ENCODE results near the gene INPP5B.
A peak's percentile ranks its signal among the peaks of the same experiment; 100 is the strongest.

The INPP5B gene

GRCh38 chr1:37866491-37866890 is 80.4 kb downstream of the INPP5B start:
- no peak for DNase-seq

- DNase-seq: peak in 1 of 5 donors; percentile 33
Measured at GRCh38 chr1:37865348-37866120, 81.3 kb downstream of the INPP5B start.

GRCh38 chr1:37862330-37862729 is 84.5 kb downstream of the INPP5B start:
- DNase-seq: peak in 1 of 5 donors; percentile 52

GRCh38 chr1:37861151-37861550 is 85.7 kb downstream of the INPP5B start:
- no peak for DNase-seq

- no peak for DNase-seq
Measured at GRCh38 chr1:37860346-37860666, 86.5 kb downstream of the INPP5B start.

GRCh38 chr1:37859507-37860345 is 87.1 kb downstream of the INPP5B start, which contains the start of gene MTF1:
Gene MTF1 (minus strand): TSS chr1:37859592. CDS start chr1:37857658, 1,934 bp downstream.
- DNase-seq: peak; percentile 93 to 97 (median 96)

GRCh38 chr1:37858931-37859506 is 87.8 kb downstream of the INPP5B start:
- peak in 1 of 5 donors; percentile 2 for DNase-seq

GRCh38 chr1:37854406-37854805 is 92.4 kb downstream of the INPP5B start:
- no peak for DNase-seq

- DNase-seq: no peak
Measured at GRCh38 chr1:37853157-37853556, 93.7 kb downstream of the INPP5B start.

GRCh38 chr1:37851782-37852210 is 95.1 kb downstream of the INPP5B start:
- peak in 1 of 5 donors; percentile 19 for DNase-seq

- DNase-seq: no peak
Measured at GRCh38 chr1:37851262-37851661, 95.6 kb downstream of the INPP5B start.

- DNase-seq: no peak
Measured at GRCh38 chr1:37850352-37850955, 96.4 kb downstream of the INPP5B start.

- no peak for DNase-seq
Measured at GRCh38 chr1:37849480-37849879, 97.4 kb downstream of the INPP5B start.

GRCh38 chr1:37846647-37847339 is 100.1 kb downstream of the INPP5B start:
- DNase-seq: no peak

GRCh38 chr1:37845786-37846185 is 101.1 kb downstream of the INPP5B start:
- no peak for DNase-seq

GRCh38 chr1:37845049-37845646 is 101.7 kb downstream of the INPP5B start:
- DNase-seq: no peak

GRCh38 chr1:37844536-37844935 is 102.3 kb downstream of the INPP5B start:
- no peak for DNase-seq

GRCh38 chr1:37841652-37842051 is 105.2 kb downstream of the INPP5B start:
- no peak for DNase-seq

GRCh38 chr1:37840711-37841110 is 106.1 kb downstream of the INPP5B start:
- DNase-seq: no peak

GRCh38 chr1:37839676-37840075 is 107.2 kb downstream of the INPP5B start:
- no peak for DNase-seq

GRCh38 chr1:37836788-37837187 is 110.1 kb downstream of the INPP5B start:
- no peak for DNase-seq

GRCh38 chr1:37831809-37832208 is 115.0 kb downstream of the INPP5B start:
- no peak for DNase-seq

Measured in T-helper 1 cell (primary cell).